AG08395 (cell line): ENCODE measurements around the gene SKAP2.
A peak's percentile ranks its signal among the peaks of the same experiment; 100 is the strongest.

Experiments
- DNase-seq: peaks from one replicate; pipeline ENCODE4 v3.0.0; 2012; ENCODE audit warnings: mixed read lengths, low spot score

The SKAP2 gene, protein sequence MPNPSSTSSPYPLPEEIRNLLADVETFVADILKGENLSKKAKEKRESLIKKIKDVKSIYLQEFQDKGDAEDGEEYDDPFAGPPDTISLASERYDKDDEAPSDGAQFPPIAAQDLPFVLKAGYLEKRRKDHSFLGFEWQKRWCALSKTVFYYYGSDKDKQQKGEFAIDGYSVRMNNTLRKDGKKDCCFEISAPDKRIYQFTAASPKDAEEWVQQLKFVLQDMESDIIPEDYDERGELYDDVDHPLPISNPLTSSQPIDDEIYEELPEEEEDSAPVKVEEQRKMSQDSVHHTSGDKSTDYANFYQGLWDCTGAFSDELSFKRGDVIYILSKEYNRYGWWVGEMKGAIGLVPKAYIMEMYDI

DNA sequence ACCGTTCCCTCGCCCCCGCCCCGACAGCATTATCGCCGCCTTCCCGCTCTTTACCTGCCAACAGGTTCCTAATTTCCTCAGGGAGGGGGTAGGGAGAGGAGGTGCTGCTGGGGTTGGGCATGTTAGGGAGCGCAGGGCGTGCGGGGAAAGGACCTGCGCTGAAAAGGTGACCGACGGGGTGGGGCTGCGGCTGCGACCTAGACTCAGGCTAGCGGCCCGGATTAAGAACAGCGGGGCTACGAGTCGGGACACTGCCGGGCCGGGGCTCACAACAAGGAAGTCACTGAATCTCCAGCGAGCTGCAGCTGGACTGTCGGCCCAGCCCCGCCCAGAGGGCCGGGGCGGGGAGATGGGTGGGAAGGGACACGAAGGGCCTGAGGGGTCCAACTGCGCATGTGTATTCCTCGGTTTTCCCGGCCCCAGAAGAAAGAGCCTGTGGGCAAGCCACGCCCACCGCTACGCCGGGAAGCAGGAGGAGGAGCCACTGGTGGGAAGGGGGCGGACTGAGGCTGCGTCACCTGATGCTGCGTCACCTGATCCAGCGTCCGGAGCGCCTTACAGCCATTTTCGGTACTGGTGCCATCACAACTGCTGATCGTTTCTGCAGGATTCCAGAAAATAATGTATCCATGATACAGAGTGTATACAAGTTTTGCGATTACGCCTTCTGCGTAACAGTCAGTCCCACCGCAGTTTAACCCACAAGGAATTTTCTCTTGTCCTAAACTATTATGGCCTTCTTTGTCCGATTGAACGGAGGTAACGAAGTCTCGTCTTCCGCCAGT, at the start of gene SKAP2:
Gene SKAP2, minus strand, starts transcription at position 282 of the 785 bp plus-strand sequence. Its CDS starts 161 bp downstream, at position 121.
- peak; percentile 100 for DNase-seq

DNA sequence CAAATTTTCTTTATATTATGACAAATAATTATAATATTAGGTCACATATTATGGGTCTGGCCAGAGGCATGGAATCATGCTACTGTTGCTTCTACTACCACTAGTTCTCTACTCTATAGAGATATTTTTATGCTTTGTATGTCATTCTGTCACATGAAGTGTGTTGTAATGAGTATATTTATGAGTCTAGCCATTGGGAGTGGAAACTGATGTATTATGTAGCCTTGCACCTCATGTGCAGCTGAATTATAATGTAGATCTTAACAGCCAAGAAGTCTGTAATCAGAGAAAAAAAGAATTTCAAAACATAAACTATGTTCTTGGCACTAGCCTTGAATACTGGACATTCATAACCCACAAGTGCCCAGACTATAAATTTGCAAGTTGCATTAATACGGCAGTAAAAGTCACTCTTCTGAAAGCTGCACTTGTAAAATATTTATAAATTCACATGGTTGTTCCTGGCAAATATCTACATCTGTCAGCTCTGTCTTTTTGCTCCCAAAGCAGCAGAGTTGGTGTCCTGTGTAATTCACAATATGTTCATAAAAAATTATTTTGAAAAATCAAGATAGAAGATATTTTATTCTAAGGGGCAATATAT, 48.6 kb upstream of the SKAP2 start:
- DNase-seq: no peak

DNA sequence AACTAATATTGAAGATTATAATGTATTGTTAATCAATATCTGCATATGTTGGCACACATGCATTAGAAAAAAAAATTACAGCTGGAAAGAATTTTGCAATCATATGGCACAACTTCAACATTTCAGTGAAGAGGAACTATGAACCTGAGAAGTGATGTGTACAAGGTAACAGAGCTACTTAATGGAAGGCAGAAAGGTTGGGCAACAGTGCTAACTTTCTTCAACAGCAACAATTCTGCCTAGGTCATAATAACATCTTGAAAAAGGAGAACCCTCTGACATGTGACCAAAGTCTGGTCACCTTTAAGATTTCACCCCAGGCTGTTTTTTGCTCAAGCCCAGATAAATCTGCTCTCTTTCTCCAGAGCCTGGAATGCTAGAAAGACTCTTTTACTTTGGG, 47.9 kb upstream of the SKAP2 start:
- no peak for DNase-seq

DNA sequence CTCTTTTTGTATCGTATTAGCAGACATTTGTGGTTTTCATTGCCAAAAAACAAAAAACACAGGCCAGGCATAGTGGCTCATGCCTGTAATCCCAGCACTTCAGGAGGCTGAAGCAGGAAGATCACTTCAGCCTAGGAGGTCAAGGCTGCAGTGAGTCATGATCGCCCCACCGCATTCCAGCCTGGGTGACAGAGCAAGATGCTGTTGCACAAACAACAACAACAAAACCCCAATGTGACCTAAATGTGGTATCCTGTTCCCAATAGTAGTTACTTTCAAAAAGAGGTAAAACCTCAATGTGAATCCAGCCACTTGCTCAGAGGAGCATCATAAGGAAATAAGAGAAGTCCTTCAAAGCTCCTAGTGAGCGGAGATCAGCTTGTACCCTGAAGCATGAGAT, 45.8 kb upstream of the SKAP2 start:
- peak; percentile 46 for DNase-seq

DNA sequence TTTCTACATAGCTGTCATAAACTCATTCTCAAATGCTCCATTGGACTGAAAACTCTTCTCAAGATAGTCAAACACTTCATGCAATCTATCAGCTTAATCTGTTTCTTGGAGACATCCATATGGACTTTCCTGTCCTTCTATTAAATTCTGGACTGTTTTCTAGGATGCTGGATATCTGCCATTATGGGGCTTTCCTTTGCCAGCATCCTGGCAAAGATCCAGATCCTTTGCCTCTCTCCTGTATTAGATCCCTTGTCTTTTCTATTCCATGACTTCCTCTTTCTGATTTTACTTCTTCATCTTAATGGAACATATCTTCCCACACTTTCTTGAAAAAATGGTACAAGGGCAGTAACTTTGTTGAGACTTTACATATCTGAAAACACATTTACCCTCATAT, 35.9 kb upstream of the SKAP2 start:
- no peak for DNase-seq

DNA sequence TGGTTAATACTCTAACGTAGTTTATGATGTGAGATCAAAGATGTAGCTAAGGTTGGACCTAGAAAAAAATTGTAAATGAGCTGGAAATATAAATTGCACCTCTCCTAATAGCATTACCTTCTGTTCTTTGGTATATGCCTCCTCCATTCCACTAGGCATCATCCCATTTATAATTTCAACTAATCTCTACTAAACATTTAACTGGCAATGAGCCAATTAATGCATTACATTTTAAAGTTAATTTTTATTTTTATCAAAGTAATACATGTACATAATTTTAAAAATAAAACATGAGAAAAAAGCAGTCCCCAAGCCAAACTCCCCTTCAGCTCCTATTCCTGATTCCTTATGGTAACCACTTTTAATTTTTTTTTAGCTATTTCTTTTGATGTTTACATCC, 35.1 kb upstream of the SKAP2 start:
- DNase-seq: no peak

DNA sequence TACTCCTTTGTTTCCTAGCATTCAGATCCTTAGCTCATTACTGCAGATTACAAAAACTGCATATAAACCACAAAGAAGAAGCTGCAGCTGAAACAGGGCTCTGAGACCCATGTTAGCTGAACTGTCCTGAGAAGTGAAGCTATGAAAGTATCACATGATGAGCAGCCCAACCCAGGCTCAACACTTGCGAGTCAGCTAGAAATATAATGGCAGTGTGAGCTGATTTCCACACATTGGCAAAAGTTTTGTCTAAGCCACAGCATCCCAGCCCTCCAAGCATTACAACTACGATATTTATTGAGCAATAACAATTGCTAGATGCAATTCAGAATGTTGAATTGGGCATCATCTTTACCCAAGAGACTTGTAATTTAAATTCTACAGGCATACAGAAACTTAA, 34.5 kb upstream of the SKAP2 start:
- DNase-seq: peak; percentile 24

DNA sequence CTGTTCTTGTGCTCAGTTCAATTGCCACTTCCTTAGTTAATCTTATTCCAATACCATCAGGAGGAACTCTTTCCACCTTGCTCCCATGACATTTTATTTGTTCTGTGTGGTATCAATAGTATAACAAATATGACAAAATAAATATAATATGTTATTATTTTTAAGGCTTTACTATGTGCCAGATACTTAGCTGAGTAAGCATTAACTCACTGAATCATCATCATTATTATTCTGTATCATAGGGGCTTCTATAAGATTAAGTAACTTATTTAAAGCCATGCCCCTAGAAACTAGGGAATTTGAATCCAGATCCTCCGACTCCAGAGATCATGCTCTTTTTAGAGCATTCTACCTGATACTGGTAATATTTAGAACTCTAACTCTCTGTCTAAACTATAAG, 33.5 kb upstream of the SKAP2 start:
- no peak for DNase-seq

DNA sequence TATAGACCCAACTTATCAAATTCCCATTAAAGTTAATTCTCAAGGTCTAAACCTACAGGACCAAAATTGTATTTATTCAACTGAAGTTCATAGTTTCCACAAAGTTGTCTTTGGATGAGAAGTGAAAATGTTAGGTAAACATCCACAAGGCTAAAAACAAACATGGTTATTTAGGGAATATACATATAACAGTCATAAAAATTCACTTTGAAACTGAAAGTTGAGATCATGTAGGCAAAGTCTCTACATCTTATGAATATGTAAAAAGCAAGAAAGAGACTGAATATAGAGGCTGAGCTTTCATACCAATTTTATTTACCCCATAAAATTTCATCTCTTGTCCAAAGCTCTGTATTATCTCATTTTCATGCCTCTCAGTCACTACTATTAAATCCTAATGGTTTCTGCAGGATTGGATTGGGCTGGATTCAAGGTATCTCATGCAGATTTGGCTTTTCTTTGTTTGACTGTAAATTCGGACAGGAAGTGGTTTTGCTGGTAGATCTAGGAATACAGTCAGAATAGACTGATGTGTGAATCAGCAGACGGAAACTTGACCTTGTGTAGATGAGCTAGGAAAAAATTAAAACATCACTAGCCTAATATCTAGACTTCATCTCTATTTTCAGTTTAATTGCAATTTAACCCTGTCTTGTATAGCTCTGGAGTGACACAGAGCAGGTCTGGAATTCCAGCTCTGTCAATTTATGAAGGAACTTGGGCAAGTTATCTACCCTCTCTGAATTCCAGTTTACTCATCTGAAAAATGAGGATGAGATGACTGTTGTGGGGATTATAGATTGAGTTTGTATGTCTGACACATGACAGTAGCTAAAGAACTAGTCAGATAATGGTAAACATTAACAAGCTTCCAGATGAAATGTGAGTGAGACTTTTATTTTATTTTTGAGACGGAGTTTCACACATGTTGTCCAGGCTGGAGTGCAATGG, 27.3 kb upstream of the SKAP2 start:
- peak; percentile 29 for DNase-seq

DNA sequence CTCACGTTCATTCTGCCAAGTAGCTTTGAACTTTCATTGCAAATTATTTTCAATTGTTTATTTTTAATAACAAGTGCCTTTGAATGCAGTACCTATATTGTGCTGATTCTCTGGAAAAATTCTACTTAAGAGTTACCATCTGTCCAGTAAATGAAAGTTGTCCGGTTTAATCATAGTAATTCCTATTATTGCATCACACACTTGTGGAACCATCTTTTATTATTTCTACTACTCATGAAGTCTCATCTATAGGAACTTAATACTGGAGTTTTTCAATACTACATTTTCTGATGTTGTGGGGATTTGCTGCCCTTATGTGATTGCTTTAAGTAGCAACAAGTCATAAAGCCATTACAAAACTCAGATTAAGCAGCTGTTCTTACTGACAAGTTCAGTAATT, 16.5 kb upstream of the SKAP2 start:
- DNase-seq: no peak

DNA sequence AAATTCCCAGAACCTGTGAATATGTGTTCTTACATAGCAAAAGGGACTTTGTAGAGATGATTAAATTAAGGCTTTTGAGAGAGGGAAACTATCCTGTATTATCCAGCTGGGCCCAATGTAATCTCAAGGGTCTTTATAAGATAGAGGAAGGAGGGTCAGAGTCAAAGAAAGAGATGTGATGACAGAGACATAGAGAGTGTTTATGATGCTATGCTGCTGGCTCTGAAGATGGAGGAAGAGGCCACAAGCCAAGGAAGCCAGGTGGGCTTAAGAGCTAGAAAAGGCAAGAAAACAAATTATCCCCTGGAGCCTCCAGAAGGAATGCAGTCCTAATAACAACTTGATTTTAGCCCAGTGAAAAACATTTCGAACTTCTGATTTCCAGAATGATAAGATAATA, 15.3 kb upstream of the SKAP2 start:
- DNase-seq: no peak

DNA sequence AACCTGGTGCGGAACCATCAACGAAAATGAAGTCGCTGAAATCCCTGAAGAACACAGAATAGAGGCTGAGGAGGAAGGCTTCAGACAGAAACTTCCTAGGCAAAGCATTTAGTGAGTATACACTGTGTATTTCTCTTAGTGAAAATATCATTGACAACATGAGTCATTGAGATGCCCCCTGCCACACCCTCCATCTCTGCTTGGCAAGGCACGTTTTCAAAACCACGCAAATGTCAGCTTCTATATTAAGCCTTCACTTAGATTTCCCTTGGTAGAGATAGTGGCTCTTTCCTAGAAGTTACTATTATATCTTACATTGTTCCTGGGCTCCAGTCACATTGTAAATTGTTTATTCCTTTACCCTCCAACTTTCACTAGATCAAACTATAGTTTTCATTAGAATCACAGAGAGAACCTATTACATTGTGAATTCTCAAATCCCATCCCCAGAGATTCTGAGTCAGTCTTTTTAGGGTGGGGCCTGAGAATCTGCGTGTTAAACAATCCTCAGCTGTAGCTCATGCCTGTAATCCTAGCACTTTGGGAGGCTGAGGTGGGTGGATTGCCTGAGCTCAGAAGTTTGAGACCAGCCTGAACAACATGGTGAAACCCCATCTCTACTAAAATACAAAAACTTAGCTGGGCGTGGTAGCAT, 4.6 kb upstream of the SKAP2 start:
- peak; percentile 12 for DNase-seq

DNA sequence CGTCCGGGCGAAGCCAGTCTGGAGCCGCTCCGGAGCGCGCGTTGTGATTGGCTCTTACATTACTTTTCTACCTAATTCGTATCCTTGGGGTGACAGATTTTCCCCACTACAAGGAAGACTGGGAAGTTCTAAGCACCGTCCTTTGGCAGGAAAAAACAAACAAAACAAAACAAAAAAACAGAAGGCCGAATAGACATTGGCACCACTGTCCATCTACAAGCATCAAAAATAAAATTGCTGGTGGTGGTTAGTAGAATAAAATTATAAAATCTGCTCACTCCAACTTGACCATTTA, 651 bp upstream of the SKAP2 start:
- DNase-seq: peak; percentile 66

DNA sequence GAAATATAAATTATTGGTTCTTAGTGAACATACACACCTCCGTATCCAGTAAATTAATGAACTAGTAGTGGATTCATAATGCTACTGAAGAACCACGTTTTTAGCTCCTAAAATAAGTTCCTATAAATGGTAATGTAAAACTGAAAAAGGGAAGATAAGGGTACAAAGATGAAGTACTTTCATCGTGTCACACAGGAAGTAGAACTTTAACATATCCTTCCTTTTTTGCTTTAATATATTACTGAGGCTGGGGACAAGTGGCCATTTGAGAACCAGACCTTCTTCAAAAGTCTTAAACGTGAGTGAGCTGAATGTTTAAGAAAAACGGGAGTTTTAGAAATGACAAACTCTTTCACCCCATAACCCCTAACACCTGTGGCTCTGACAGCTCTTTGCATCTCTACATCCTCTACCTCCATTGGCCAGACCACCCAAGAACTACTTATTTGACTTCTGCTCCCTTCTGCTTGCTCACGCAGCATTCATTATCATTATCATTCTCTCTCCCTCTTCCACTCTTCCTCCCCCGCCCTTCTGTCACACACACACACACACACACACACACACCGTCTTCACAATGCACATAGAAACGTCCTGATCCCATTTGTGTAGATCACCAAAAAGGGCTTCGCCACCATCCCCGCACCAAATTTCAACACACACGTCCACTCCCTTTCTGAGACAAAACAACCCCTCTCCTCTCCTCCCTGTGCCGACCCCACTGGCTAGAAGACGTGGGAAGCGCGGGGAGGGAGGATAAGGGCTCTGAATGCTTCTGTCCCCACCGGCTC, 677 bp downstream of the SKAP2 start:
- DNase-seq: peak; percentile 2

DNA sequence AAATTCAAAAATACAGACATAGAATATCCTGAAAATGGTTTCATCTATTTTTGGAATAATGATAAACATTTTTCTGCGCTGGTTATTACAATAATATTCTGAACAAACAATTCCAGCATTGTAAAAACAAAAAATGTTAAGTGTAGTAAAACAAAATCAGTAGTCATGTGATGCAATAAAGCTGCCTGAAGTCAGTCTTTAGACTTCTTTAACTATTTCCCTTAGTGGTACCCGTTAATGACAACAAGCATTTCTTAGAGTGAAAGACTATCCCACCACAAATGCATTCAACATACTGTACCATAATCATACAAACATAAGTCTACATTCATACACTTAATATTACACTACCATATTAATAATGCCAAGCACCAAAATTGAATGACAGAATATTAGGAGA, 1.6 kb downstream of the SKAP2 start:
- DNase-seq: no peak

DNA sequence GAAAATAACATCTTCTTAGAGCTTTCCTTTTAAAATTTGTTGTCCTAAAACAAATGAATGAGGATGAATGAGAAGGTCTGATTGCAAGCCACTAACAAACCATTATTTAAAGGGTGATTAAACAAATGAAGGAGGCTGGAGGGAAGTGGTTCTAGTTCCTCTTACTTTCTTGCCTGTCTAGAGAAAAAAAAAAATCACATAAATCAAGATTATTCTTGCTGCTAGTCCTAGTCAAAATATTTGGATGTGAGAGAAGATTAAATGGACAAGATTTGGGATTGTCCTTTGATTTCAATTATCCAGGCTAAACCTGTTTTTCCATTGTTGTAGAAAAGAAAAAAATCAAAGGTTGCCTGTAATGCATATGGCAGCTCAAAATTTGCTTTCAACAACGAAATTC, 3.3 kb downstream of the SKAP2 start:
- DNase-seq: no peak

DNA sequence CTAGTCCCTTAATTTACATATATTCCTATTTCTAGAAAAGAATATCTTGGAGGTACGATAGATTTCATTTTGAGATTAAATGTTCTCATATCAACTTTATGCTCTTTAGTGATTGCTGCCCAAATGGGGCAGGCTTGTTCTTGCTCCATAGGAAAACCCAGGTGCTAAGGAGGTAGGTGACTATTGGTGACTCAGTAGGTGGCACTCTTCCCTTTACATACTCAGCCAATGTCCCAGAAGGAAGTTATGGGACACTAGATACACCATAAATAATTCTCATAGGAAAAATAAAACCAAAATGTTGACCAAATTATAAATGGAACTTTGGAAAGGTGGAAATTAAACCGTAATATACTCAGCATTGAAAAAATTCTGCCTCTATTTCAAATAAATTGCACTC, 4.0 kb downstream of the SKAP2 start:
- DNase-seq: no peak

DNA sequence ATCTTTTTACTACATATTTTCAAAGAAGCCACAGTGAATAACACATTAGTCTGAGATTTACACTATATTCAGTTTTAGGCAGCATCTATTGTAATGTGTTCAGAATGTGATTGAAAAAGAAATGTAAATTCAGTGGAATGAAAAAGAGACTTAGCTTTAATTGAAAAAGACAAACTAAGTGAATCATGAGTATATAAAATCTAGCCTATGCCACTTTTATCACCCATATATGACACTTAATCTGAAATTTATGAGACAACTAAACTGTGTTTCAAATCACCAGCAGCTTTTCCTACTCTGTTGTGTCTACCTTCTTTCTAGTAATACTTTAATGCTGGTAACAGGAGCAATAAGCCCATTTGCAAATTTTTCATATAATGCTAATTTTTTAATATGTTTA, 4.7 kb downstream of the SKAP2 start:
- DNase-seq: no peak

DNA sequence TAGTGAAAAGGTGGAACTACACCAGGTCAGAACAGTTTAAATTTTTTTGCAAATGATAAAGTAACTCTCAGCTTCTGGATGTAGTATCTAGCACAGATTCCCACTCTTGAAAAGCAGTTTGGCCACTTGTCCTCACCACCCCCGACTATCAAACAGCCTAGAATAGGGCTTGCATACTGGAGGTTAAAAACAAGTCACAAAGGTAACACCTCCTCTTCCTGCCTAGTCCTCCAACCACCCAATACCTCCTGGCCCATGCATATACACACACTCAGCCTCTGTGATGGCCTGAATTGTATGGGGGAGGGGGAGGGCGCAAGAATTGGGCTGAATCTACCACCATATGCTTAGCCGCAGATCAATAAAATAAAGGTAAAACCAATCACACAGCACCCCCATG, 5.7 kb downstream of the SKAP2 start:
- no peak for DNase-seq

DNA sequence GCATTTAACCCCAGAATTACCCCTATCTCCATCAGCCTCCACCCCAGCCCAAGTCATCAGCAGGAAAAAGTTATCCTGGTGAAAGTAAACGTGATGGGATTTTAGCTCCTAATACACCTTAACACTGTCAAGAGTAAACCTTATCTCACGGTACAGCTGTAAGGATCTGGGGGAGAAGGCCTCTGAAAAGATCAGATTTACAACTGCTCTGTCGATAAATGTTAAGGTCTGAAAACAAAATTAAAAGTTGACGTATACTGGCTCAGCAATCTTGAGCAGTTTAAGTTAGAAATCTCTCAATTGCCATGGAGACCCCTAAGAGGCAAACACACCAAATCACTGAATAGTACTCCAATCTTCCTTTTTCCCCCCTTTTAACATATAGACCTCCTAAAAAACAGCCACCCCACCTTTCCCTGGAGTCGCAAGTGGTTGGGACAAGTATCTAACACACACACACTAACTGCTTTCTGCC, 6.1 kb downstream of the SKAP2 start:
- DNase-seq: no peak
